Measurements from ENCODE around the gene CYP2B6.
"Not testable (repeated sequence)": the region's sequence is repeated elsewhere in the genome, so short reads cannot be mapped to it uniquely, and the experiment has no call there.

The CYP2B6 gene

GRCh38 chr19:40970396-40971345 lies 20.4 kb upstream of the CYP2B6 start:
- not testable (repeated sequence) for H3K36me3 ChIP-seq (ENCODE audit: control insufficient read depth, low read length); H3K4me3 ChIP-seq (ENCODE audit: low read length); H3K27me3 ChIP-seq (ENCODE audit: control insufficient read depth, low read length); H3K4me2 ChIP-seq (ENCODE audit: low read length); H3F3A ChIP-seq (ENCODE audit: control insufficient read depth, insufficient read depth); H3K9me3 ChIP-seq (ENCODE audit: control insufficient read depth, insufficient read depth, low read length); H3K79me2 ChIP-seq (ENCODE audit: control insufficient read depth, low read length); H3K27ac ChIP-seq (ENCODE audit: low read depth, low read length); H3K4me1 ChIP-seq (ENCODE audit: control insufficient read depth, low read length); H3K9me2 ChIP-seq (replicated peaks; ENCODE audit: control insufficient read depth, low read length); H4K20me1 ChIP-seq (ENCODE audit: control insufficient read depth, insufficient read depth, low read depth, low read length)

- H3K9me3 ChIP-seq (ENCODE audit: control insufficient read depth, insufficient read depth, low read length), result no peaks in the 10 kb centered on the region
- no peaks in the 10 kb centered on the region for H3K36me3 ChIP-seq (ENCODE audit: control insufficient read depth, low read length)
- H3K4me1 ChIP-seq (ENCODE audit: control insufficient read depth, low read length), result no peaks in the 10 kb centered on the region
- H3F3A ChIP-seq (ENCODE audit: control insufficient read depth, insufficient read depth), result no peaks in the 10 kb centered on the region
- H4K20me1 ChIP-seq (ENCODE audit: control insufficient read depth, insufficient read depth, low read depth, low read length), result no peaks in the 10 kb centered on the region
- no peak overlapping the region for H3K4me2 ChIP-seq (ENCODE audit: low read length)
- H3K27ac ChIP-seq (ENCODE audit: low read depth, low read length), result no peak overlapping the region
- TF ChIP-seq, protein P1, sequence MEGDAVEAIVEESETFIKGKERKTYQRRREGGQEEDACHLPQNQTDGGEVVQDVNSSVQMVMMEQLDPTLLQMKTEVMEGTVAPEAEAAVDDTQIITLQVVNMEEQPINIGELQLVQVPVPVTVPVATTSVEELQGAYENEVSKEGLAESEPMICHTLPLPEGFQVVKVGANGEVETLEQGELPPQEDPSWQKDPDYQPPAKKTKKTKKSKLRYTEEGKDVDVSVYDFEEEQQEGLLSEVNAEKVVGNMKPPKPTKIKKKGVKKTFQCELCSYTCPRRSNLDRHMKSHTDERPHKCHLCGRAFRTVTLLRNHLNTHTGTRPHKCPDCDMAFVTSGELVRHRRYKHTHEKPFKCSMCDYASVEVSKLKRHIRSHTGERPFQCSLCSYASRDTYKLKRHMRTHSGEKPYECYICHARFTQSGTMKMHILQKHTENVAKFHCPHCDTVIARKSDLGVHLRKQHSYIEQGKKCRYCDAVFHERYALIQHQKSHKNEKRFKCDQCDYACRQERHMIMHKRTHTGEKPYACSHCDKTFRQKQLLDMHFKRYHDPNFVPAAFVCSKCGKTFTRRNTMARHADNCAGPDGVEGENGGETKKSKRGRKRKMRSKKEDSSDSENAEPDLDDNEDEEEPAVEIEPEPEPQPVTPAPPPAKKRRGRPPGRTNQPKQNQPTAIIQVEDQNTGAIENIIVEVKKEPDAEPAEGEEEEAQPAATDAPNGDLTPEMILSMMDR (IDR thresholded peaks at IDR 0.05; ENCODE audit: low read depth, low read length, poor library complexity, severe bottlenecking), result peak; percentile 62
- no peak for TF ChIP-seq EZH2phosphoT487 (IDR thresholded peaks at IDR 0.05; ENCODE audit: borderline replicate concordance, low read length)
- no peak overlapping the region for H3K4me3 ChIP-seq (ENCODE audit: low read length)
- no peaks in the 10 kb centered on the region for H3K79me2 ChIP-seq (ENCODE audit: control insufficient read depth, low read length)
- no peaks in the 10 kb centered on the region for H3K9me2 ChIP-seq (replicated peaks; ENCODE audit: control insufficient read depth, low read length)
- H3K27me3 ChIP-seq (ENCODE audit: control insufficient read depth, low read length), result peaks cover 2% of the 10 kb centered on the region; the same call in 1 of the 2 replicates
Measured at GRCh38 chr19:40974633-40975037, 16.4 kb upstream of the CYP2B6 start.

DNA sequence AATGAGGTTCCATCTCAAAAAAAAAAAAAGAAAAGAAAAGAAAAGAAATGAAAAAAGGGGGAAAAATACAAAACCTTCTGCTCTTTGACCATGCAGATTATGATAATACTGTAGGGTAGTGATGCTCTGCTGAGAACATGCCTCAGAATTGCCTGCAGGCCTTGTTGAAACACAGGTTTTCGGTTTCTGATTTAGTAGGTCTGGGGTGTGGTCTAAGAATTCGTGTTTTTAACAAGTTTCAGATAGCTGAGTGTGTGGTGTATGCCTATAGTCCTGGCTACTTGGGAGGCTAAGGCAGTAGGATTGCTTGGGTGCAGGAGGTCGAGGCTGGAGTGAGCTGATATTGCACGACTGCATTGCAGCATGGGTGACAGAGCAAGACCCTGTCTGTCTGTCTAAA lies 14.9 kb upstream of the CYP2B6 start:
- Histone ChIP-seq H4K20me1 (ENCODE audit: control insufficient read depth, insufficient read depth, low read depth, low read length) (no peaks in the 10 kb centered on the region), H3K36me3 (ENCODE audit: control insufficient read depth, low read length) (no peaks in the 10 kb centered on the region), H3K4me2 (ENCODE audit: low read length) (no peak overlapping the region), H3K27ac (ENCODE audit: low read depth, low read length) (no peak overlapping the region), H3F3A (ENCODE audit: control insufficient read depth, insufficient read depth) (no peaks in the 10 kb centered on the region), H3K4me3 (ENCODE audit: low read length) (no peak overlapping the region), H3K9me3 (ENCODE audit: control insufficient read depth, insufficient read depth, low read length) (no peaks in the 10 kb centered on the region), H3K27me3 (ENCODE audit: control insufficient read depth, low read length) (peaks cover 5% of the 10 kb centered on the region; the same call in 1 of the 2 replicates), H3K4me1 (ENCODE audit: control insufficient read depth, low read length) (no peaks in the 10 kb centered on the region), H3K79me2 (ENCODE audit: control insufficient read depth, low read length) (no peaks in the 10 kb centered on the region), H3K9me2 (replicated peaks; ENCODE audit: control insufficient read depth, low read length) (no peaks in the 10 kb centered on the region)
- TF ChIP-seq, protein P1 (IDR thresholded peaks at IDR 0.05; ENCODE audit: low read depth, low read length, poor library complexity, severe bottlenecking), result no peak

- no peaks in the 10 kb centered on the region for H3K4me1 ChIP-seq (ENCODE audit: control insufficient read depth, low read length)
- peaks cover 3% of the 10 kb centered on the region; the same call in 1 of the 2 replicates for H3K27me3 ChIP-seq (ENCODE audit: control insufficient read depth, low read length)
- no peak overlapping the region for H3K27ac ChIP-seq (ENCODE audit: low read depth, low read length)
- no peak overlapping the region for H3K4me2 ChIP-seq (ENCODE audit: low read length)
- no peaks in the 10 kb centered on the region for H3K9me2 ChIP-seq (replicated peaks; ENCODE audit: control insufficient read depth, low read length)
- no peak overlapping the region for H3K4me3 ChIP-seq (ENCODE audit: low read length)
- no peaks in the 10 kb centered on the region for H3K9me3 ChIP-seq (ENCODE audit: control insufficient read depth, insufficient read depth, low read length)
- no peaks in the 10 kb centered on the region for H3K79me2 ChIP-seq (ENCODE audit: control insufficient read depth, low read length)
- H4K20me1 ChIP-seq (ENCODE audit: control insufficient read depth, insufficient read depth, low read depth, low read length), result no peaks in the 10 kb centered on the region
- no peaks in the 10 kb centered on the region for H3K36me3 ChIP-seq (ENCODE audit: control insufficient read depth, low read length)
- TF ChIP-seq, protein P1 (IDR thresholded peaks at IDR 0.05; ENCODE audit: low read depth, low read length, poor library complexity, severe bottlenecking), result no peak
- TF ChIP-seq EZH2phosphoT487 (IDR thresholded peaks at IDR 0.05; ENCODE audit: borderline replicate concordance, low read length), result no peak
- H3F3A ChIP-seq (ENCODE audit: control insufficient read depth, insufficient read depth), result no peaks in the 10 kb centered on the region
Measured at GRCh38 chr19:40976724-40977123, 14.4 kb upstream of the CYP2B6 start.

GRCh38 chr19:40979759-40980158 lies 11.3 kb upstream of the CYP2B6 start:
- not testable (repeated sequence) for H3K79me2 ChIP-seq (ENCODE audit: control insufficient read depth, low read length); H3K4me2 ChIP-seq (ENCODE audit: low read length); H3F3A ChIP-seq (ENCODE audit: control insufficient read depth, insufficient read depth); H3K36me3 ChIP-seq (ENCODE audit: control insufficient read depth, low read length); H3K9me3 ChIP-seq (ENCODE audit: control insufficient read depth, insufficient read depth, low read length); H4K20me1 ChIP-seq (ENCODE audit: control insufficient read depth, insufficient read depth, low read depth, low read length); H3K4me1 ChIP-seq (ENCODE audit: control insufficient read depth, low read length); H3K9me2 ChIP-seq (replicated peaks; ENCODE audit: control insufficient read depth, low read length); H3K4me3 ChIP-seq (ENCODE audit: low read length); H3K27ac ChIP-seq (ENCODE audit: low read depth, low read length); H3K27me3 ChIP-seq (ENCODE audit: control insufficient read depth, low read length)
